Islet of Langerhans (tissue), 1 donor: ENCODE measurements around the gene DGKA.
"Not testable (repeated sequence)": the region's sequence is repeated elsewhere in the genome, so short reads cannot be mapped to it uniquely, and the experiment has no call there.

Experiments used
- FAIRE-seq: peaks from one replicate; lab custom pipeline; 2011; peaks lifted over from hg19 to GRCh38; lab: Jason Lieb, UNC

The DGKA gene

DNA sequence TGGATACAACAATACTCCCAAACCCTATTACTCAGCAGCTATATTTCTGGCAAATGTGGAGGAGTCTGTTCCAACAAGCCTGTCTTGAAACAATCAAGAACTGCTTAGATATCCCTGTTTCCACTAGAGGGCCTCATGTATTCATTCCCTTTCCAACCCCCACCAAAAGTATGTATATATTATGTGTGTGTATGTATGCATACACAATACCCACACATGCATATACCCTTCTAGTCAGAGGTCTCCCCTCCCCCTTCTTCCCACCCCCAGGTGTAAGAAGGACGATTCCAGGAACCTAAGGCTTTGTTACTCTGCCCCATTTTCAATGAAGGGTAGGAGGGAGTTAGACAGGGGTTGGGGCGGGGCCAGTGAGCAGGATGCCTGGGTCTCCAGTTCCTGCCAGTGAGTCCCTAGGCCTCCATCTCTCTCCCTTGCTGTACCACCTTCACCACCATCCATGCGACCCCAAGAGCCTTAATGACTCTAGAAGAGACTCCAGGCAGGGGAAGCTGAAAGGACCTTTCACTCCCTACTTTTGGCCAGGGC lies at the start of gene DGKA:
Gene DGKA (plus strand): TSS at position 392 of the 546 bp plus-strand sequence. CDS start 5,342 bp downstream, outside the sequence.
- FAIRE-seq = no peak

DNA sequence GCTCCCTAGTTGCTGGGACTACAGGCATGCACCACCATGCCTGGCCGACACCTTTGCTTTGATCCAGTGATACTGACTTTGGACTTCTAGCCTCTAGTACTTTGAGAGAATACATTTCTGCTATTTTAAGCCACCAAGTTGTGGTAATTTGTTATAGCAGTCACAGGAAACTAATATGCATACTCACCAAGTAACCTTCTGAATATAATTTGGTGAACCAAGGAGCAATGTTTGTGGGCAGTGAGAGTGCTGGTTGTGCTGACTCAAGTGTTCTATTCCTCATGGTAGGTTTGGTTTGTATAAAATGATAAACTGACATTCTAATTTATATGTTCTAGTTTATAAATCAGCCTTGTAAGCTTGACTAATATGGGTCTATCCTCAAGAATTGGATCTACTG lies 45.8 kb upstream of the DGKA start:
- no peak for FAIRE-seq

DNA sequence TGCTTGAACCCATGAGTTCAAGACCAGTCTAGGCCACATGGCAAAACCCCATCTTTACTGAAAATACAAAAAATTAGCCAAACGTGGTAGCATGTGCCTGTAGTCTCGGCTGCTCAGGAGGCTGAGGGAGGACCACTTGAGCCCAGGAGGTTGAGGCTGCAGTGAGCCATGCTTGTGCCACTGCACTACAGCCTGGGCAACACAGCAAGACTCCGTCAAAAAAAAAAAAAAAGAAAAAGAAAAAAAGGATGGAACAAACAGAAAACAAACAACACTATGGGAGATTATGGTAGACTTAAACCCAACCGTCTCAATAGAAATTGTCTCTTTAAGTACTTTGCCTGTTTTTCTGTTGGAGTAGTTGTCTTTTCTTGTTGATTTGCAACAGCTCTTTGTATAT lies 39.7 kb upstream of the DGKA start:
- FAIRE-seq = no peak

DNA sequence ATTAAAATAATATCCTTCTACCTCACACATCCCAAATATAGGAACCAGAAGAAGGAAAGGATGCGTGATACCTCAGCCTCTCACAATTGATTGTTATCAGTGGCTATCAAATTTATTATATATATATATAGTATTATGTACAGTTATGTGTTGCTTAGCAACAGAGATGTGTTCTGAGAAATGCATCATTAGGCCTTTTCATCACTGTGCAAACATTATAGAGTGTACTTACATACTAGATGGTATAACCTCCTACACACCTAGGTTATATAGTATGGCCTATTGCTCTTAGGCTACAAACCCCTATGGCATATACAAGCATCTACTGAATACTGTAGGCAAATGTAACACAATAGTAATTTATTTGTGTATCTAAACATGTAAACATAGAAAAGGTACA lies 37.2 kb upstream of the DGKA start:
- FAIRE-seq = no peak

DNA sequence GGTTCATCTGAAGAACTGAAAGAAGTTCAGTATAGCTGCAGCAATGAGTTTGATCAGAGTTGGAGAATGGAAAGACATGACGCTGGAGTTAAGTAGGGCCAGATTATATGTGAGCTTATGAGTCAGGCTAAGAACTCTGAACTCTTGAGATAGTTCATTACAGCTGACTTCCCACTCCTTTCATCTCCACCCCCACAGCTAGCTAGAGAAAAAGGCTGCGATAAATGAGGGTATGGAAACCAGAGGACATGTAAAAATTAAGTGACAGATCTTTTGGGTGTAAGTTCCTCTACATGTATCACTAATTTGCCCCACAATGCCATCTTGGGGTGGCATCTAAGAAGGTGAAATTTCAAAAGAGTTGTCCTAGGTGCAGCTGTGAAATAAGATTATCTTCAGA lies 31.9 kb upstream of the DGKA start:
- no peak for FAIRE-seq

DNA sequence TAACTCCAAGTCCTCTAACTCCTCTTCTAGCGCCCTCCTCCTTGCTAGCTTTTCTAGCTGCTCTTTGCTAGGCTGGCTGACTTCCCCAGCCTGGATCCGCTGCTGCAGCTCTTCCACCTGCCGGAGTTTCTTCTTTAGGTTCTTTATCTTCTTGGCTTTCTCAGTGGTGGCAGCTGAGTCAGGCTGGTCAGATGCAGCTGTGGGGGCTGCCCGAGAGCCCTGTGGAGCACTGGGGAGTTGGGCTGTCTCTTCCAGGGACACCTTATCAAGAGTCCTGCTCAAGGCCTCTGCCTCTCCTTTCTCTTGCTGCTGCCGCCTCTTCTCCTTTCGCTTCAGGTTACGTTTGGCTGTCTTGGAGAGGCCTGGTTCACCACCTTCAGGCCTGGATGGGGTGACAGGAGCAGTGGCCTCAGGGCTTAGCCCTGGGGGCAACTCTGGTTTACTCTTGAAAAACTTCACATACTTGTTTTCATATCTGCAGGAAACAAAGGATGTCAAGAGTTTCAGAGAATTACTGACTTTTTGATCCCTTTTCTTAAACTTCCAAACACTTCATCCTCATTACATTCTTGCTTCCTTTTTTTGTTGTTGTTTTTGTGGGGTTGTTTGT lies 29.0 kb upstream of the DGKA start:
- FAIRE-seq = no peak

DNA sequence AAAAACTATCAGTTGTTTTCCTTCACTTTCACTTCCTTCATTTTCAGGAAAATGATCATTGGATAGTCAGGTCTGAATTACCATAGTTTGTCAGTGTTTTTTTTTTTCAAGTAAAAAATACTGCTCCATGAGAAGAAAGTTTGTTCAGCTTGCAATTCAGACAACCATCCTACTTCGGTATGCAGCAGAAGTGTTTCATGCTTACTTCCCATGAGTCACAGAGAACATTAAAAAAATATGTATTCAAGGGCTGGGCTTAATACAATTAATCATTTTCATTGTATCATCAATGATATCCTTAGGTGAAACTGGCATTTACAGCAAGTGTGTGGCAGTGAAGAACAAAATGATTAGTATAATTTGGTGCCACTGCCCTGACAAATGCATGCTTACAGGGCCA lies 24.9 kb upstream of the DGKA start:
- no peak for FAIRE-seq

DNA sequence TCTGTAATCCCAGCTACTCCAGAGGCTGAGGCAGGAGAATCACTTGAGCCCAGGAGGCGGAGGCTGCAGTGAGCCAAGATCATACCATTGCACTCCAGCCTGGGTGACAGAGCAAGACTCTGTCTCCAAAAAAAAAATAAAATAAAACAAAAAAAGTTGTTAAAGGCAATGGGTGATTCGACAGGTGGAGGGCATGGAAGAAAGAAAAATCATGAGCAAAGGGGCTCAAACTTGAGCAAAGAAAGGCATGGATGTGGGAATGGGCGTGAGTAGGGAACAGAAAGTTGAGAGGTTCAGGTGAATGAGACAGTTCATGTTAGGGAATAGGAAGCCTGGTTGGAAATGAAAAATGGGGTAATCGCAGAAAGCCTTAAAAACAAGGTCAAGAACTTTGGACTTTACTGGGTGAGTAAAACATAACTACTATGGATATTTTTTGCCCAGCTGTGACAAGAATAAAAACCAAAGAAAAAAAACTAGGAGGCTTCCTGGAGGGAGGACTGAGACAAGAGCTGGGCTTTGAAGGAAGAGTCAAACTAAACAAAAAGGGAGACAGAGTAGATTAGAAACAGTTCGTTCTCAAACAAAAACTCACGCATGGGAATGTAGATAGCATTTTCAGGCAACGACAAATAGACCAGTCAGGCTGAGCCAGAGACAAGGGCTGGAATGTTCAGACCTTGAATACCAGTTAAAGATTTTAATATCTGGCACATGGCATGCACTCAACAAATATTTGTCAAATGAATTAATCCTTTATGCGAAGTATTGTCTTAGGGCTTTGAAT lies 22.0 kb upstream of the DGKA start:
- no peak for FAIRE-seq

DNA sequence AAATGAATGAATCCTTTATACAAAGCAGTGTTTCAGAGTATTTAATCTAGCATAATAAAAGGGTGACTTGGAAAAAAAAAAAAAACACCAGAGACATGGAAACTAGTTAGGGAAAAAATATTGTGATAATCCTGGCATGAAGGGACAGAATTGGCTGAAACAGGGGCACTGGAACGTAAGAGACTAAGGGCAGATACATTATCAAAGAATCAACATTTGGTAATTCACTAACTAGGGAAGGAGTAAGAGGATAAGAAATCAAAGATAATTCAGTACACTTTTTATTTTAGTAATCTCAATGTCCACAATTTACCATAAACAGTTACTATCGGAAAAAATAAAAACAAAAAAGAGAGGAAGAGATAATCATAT lies 21.5 kb upstream of the DGKA start:
- FAIRE-seq = no peak

DNA sequence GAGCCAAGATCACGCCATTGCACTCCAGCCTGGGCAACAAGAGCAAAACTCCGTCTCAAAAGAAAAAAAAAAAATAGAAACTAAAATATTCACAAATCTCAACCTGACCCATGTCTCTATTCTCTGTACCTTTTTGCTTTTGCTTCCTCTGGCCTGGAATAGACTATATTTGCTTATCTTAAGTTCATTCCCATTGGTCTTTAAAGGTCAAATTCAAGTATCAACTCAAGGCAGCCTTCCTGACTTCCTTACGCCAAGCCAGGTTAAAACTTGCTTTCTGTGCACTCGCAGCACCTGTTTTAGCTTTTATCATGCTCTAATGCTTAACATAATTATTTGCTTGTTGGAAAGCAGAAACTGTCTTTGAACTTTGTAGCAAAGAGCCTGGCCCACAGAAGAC lies 18.1 kb upstream of the DGKA start:
- FAIRE-seq = no peak

DNA sequence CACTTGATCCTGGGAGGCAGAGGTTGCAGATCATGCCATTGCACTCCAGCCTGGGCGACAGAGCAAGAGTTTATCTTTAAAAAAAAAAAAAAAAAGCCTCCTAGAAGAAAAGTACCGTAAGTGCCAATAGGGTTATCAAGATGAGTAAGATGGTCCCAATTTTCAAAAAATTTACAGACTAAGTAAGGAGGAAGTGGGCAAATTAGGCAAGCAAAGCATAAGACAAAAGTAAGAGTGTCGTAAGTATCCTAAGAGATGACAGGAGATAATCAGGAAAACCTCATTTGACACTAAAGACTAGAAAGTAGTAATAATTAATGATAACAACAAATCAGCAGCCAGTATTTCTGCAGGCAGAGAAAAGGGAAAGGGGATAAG lies 15.5 kb upstream of the DGKA start:
- no peak for FAIRE-seq

DNA sequence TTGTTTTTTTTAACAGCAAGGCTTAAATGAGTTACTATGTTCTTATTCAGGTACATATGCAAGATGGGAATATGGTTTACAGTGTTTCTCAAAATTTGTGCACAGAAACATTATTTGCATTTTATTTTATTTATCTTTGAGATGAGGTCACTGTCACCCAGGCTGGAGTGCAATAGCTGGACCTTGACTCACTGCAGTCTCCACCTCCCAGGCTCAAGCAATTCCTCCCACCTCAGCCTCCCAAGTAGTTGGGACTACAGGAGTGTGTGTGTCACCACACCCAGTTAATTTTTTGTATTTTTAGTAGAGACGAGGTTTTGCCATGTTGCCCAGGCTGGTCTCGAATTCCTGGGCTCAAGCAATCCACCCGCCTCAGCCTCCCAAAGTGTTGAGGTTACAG lies 11.9 kb upstream of the DGKA start:
- FAIRE-seq = not testable (repeated sequence)

DNA sequence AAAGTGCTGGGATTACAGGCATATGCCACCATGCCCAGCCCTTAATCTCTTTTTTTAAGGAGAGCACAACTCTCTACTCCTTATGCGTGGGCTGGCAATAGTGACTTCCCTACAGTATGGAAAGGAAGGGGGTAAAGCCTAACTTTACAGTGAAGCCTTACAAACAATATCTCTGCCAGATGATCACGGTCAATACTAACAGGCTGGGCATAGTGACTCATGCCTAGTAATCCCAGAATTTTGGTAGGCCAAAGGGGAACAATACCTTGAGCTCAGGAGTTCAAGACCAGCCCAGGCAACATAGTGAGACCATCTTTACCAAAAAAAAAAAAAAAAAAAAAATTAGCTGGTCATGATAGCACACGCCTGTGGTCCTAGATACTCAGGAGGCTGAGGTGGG lies 8.8 kb upstream of the DGKA start:
- no peak for FAIRE-seq

DNA sequence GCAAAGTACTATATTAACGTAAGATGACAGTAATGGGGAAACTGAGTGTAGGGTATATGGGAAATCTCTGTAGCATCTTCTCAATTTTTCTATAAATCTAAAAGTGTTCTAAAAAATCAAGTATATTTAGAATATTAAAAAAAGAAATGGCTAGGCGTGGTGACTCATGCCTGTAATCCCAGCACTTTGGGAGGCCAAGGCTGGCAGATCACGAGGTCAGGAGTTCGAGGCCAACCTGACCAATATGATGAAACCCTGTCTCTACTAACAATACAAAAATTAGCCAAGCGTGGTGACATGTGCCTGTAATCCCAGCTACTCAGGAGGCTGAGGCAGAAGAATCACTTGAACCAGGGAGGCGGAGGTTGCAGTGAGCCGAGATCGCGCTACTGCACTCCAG lies 7.3 kb upstream of the DGKA start:
- FAIRE-seq = not testable (repeated sequence)

DNA sequence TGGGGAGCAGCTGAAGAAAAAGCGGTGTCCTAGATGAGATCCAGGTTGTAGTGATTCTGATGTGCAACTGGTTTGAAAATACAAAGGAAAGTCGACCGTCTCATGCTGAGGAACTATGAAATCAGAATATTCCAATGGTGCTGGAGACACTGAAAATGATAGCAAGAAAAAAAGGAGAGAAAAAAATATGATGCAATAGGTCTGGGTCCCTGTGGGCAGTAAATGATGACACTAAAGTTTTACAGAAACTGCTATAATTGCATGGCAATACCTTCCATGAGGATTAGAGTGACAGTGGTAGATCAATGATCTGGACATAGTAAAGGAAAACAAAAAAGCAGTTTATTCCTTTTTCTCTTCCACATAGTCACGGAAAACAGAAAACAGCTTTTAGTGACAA lies 5.6 kb upstream of the DGKA start:
- no peak for FAIRE-seq

DNA sequence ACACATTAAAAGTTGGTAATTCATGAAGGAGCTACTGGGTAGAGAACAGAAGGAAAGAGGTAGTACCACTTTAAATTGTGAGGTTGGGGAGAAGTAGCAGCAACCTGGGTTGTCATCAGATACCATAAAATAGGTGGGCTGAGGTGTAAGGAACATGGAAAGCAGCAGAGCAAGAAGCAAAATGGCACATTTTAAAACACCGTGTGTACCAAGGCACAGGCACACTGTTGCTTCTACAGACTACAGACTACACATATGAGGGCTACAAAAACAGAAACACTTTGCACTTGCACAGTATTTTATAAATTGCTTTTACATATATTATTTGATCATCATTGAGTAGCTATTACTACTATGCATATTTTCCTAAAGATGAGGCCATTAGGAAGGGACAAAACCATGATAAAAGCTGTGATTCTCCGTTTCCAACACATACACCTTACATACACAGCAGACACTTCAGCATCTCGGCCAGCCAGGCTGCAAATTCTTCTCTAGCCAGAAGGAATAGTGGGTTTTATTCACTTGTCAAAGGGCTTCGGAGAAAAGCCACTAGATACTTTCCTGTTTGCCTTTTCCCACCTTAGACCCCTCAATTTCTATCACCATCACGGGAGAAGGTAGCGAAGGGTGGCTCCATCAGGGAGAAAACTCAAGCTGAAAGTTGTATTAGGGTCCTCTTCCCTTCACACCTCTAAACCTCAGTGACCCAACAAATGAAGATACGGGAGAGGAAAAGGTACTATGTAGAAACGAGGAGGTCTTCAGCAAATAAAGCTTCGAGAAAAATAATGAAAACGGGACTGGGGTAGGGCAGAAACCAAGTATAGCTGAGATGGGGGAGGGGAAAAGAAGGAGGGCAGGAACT lies 4.9 kb upstream of the DGKA start:
- no peak for FAIRE-seq

DNA sequence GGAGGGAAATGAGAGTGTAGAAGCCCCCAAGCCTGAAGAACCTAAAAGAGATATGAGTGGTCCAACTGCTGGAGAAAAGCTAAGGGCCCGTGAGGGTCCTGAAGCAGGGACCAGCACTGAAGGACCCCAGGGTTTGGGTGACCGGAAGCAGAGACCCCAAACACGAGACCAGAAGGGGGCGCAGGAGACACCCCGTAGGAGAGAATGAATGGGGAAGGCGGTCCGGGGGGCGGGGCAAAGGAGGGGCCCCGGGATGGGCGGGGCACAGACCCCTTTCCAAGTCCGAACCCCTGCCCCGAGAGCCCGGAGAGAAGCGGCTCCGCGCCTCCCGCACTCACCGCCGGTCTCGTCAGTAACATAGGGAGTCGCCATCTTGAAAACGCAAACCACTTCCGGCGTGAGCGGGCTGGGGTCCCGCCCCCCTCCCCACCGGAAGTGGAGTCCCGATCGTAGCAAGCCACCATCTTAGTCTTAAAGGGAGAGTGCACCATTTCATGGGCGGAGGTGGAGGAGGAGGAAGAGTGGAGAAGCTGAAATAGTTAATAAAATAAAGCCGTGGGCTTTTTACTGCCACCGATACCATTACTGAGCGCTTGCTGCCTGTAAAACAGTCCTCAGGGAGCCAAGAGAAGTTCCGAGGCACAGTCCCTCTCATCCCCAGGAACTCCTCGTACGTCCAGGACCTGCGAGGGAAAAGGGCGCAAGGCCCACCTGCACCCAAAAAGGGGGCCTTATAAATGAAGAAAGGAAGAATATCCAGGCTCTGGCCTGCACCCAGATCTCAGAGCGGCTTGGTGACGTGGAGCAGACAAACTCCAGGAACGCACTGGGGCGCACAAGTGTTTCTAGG lies 4.0 kb upstream of the DGKA start:
- no peak for FAIRE-seq

DNA sequence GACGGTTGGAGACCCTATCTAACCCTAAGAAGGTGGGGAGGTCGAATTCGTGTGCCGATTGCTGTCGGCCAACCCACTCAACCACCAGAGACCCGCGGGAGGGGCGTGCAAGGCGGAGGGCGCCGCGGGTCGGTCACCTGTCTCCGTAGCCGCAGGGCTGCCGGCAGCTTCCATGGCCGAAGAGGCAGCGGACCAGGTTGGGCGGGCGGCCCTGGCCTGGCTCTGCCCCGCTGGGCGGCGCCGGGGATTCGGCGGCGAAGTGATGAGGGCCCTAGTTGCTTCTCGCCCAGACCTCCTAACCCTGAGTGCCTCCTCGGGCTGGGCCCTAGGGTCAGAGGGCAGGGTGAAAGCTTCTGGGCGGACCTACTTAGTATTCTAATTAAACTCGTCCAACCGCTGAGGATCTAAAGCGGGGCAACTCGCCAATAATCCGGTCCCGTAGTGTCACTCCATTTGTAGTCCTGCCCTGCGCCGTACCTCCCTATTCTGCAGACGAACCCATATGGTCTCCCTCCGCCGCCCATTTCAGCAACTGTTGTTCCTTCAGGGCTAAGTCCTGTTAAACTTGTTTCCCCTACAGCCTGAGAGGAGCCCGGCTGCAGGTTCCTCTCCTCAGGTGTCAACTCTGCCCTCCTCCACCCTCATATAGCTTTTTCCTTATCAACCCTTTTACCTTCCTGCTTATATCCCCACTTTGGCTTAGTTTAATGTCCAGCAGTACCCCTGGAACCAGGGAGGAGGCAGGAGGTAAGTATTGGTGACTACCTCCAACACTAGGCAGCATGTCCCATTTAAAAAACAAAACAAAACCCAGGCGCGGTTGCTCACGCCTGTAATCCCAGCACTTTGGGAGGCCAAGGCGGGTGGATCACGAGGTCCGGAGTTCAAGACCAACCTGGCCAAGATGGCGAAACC lies 3.1 kb upstream of the DGKA start, which contains the start of gene PYM1:
Gene PYM1 (minus strand): TSS at position 307 of the 915 bp plus-strand sequence. CDS start 133 bp downstream, at position 174.
- no peak for FAIRE-seq

DNA sequence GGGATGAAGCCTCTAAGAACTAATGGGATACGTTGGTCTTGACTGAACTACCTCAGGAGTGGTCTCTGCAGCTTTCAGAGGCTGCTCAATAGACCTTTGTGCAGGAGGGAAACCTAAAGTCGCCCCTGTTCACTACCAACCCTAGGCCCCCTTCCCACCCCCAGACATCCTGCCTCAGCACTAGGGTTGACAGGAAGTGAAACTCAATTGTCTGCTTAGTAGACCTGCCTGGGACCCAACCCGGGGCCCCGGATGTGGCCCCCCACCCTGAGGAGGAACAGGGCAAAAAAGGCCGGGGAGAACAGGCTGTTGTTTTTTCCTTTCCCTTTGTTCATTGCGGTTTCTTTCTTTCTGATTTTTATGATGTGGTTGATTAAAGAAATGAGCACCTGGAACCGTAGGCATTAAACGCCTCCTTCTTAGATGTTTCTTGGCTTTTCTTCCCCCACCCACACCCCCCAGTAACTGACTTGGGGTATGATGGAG lies 1.6 kb upstream of the DGKA start:
- no peak for FAIRE-seq

DNA sequence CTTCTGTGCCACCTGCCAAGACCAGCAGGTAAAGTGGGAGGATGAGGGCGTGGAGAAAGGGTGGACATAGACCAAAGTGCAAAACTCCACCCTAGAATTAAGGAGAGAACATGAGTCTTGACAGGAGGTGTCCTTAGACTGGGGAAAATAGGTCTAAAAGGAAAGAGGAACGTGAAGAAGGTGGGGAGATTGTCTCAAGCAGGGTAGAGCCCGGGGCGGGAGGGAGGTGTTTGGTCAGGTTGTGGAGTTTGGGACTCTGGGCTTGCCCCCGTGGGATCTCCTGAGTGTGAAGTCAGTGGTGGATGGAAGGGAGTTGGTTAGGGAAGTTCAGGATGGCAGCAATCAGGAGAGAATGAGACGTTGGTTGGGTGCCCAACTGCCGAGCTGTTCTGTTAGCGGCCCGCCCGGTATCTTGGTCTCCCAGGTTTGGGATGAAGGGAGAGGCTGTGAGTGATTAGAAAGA lies 386 bp downstream of the DGKA start:
- no peak for FAIRE-seq
